DOHH2 (cell line): ENCODE data around the gene CRTAP.

Experiments
- CTCF ChIP-seq: fragments of 200-600 bp; sonication (generic); IDR thresholded peaks from one replicate; pipeline ENCODE4 v1.5.1; 2014; ENCODE audit warnings: antibody characterized with exemption, mild to moderate bottlenecking, low read depth, low read length; ENCODE audit not compliant: poor library complexity, severe bottlenecking
- EZH2phosphoT487 ChIP-seq: fragments of 200-600 bp; sonication (generic); IDR thresholded peaks from 2 replicates; pipeline ENCODE4 v1.6.1; 2017; ENCODE audit warnings: borderline replicate concordance, mild to moderate bottlenecking, antibody characterized with exemption, low read length, moderate library complexity, mixed read lengths

GRCh38 chr3:33100229-33100628, 13.6 kb upstream of the CRTAP start:
- TF ChIP-seq CTCF: no peak
- TF ChIP-seq EZH2phosphoT487: no peak
